Cardiac muscle cell (in vitro differentiated cells and primary cell): ENCODE measurements around the gene NKX1-2. TPM values are rescaled to one million over a fixed set of nuclear protein-coding genes. Genes with fewer than 3 reads are reported as not detected.

Experiments used
- DNase-seq, 2 donors: peaks; one replicate each; pipeline versions ENCODE4 v3.0.0 to v3.0.0-alpha.2; 2010 to 2017; ENCODE audit warnings: low read depth in 1 of 2, low spot score in 1 of 2
- H3K27ac ChIP-seq: fragments of 200-600 bp; sonication (generic); 2 replicates; pipeline ENCODE4 v1.5.1; 2016
- H3K27me3 ChIP-seq: fragments of 200-600 bp; sonication (generic); 2 replicates; pipeline ENCODE4 v1.6.0; 2016; ENCODE audit warnings: control low read depth
- H3K36me3 ChIP-seq: fragments of 200-600 bp; sonication (generic); 2 replicates; pipeline ENCODE4 v1.5.1; 2016; ENCODE audit warnings: control low read depth
- H3K4me1 ChIP-seq: fragments of 200-600 bp; sonication (generic); 2 replicates; pipeline ENCODE4 v1.8.1; 2017; ENCODE audit warnings: low read depth, mild to moderate bottlenecking, mixed run types
- H3K4me3 ChIP-seq: fragments of 200-600 bp; sonication (generic); 2 replicates; pipeline ENCODE4 v1.5.1; 2016; ENCODE audit warnings: mild to moderate bottlenecking
- H3K9me3 ChIP-seq: fragments of 200-600 bp; sonication (generic); 2 replicates; pipeline ENCODE4 v1.5.1; 2017; ENCODE audit warnings: low read depth, mild to moderate bottlenecking, control low read depth
- polyA plus RNA-seq: library from polyadenylated mRNA; unstranded; fragments of >200 nt; fragmentation: Nextera tagmentation; extraction: Ambion mirVana; gene quantifications from 2 replicates; pipeline ENCODE4 v1.2.1, GENCODE V29; 2016
- total RNA-seq: library from RNA; depleted of rRNA; stranded (reverse); fragments of >200 nt; gene quantifications from 2 replicates; pipeline ENCODE4 v1.2.3, GENCODE V29; 2016
- TF ChIP-seq, protein P1 (sequence below): IDR thresholded peaks from 2 replicates; pipeline ENCODE4 v1.5.1; 2012; ENCODE audit warnings: low read depth, mild to moderate bottlenecking, low read length

NKX1-2 gene
- total and polyA plus RNA-seq, 2 experiments from 2014 or later: 0.33 TPM; not detected in 1

DNA sequence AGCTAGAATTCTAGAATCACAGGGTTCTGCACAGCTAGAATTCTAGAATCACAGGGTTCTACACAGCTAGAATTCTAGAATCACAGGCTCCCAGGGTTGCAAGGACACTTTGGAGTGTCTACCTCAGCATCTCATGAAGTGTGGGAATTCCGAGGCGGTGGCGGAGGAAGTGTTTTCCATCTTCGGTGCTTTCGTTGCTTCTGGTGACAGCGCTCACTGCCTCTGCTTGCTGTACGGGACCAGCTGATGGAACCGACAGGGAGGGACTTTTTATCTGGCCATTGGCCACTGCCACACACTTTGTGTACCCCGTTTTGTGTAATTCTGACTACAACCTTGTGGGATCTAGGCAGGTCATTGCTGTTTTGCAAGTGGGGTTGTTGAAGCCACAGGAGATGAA is 41.3 kb upstream of the NKX1-2 start:
- H3K4me3 ChIP-seq: no peak overlapping the region
- H3K36me3 ChIP-seq: no peaks in the 10 kb centered on the region
- no peak for DNase-seq
- peaks cover 13% of the 10 kb centered on the region for H3K4me1 ChIP-seq
- H3K27me3 ChIP-seq: no peaks in the 10 kb centered on the region
- TF ChIP-seq, protein P1, sequence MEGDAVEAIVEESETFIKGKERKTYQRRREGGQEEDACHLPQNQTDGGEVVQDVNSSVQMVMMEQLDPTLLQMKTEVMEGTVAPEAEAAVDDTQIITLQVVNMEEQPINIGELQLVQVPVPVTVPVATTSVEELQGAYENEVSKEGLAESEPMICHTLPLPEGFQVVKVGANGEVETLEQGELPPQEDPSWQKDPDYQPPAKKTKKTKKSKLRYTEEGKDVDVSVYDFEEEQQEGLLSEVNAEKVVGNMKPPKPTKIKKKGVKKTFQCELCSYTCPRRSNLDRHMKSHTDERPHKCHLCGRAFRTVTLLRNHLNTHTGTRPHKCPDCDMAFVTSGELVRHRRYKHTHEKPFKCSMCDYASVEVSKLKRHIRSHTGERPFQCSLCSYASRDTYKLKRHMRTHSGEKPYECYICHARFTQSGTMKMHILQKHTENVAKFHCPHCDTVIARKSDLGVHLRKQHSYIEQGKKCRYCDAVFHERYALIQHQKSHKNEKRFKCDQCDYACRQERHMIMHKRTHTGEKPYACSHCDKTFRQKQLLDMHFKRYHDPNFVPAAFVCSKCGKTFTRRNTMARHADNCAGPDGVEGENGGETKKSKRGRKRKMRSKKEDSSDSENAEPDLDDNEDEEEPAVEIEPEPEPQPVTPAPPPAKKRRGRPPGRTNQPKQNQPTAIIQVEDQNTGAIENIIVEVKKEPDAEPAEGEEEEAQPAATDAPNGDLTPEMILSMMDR: no peak
- H3K27ac ChIP-seq: no peak overlapping the region
- H3K9me3 ChIP-seq: no peaks in the 10 kb centered on the region

DNA sequence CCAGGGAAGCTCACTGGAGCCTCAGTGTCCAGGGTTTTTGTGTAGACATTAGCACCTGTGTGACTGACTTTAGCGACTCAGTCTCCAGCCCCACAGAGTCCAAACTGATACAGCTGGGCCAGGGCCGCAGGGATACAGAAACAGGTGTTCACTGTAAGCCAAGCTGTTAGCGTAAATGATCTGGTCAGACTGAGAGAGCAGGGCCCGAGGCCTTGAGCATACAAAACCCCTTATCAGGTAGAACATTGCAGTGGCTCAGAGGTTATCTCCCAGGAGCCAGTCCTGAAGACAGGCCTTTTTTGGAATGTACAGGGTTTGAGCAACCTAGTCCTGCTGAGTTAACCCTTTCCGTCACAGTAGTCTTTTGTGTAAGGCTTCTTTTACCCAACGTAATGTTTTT is 36.8 kb upstream of the NKX1-2 start:
- TF ChIP-seq, protein P1: no peak
- no peak overlapping the region for H3K27ac ChIP-seq
- H3K36me3 ChIP-seq: no peaks in the 10 kb centered on the region
- no peaks in the 10 kb centered on the region for H3K9me3 ChIP-seq
- no peak overlapping the region for H3K4me3 ChIP-seq
- no peaks in the 10 kb centered on the region for H3K27me3 ChIP-seq
- no peak for DNase-seq
- no peaks in the 10 kb centered on the region for H3K4me1 ChIP-seq

DNA sequence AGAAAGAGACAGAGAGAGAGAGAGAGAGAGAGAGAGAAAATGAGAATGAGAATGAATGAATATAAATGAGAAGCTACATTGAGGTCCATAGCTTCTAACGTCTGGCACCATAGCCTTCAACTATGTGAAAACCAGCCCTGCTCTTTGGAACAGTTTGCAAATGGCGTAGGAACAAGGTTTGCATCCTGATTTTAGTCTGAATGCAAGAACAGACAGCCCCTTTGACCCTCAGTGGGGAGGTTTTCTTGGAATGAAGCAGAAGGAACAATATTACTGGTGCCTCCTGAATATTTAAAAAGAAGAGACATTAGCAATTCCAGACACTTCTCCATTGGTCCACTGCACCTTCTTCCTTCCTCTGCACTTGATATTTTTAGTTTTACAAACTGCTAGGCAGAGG is 34.8 kb upstream of the NKX1-2 start:
- Histone ChIP-seq H3K4me3 (no peak overlapping the region), H3K9me3 (no peaks in the 10 kb centered on the region), H3K27ac (no peak overlapping the region), H3K4me1 (no peaks in the 10 kb centered on the region), H3K27me3 (no peaks in the 10 kb centered on the region), H3K36me3 (no peaks in the 10 kb centered on the region)
- no peak for DNase-seq
- TF ChIP-seq, protein P1: no peak

DNA sequence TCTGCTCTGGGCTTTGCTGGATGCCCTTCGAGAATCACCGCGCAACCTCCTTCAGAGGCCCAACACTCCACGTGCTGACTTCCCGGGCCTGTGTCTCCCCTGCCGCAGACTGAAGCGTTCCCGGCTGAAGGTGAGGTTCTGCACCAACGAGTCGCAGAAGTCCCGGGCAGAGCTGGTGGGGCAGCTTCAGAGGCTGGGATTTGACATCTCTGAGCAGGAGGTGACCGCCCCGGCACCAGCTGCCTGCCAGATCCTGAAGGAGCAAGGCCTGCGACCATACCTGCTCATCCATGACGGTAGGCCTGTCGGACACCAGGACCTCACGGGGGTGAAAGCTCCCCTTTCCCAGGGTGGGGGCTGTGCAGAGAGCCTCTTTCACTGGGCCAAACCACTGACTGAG is 34.2 kb upstream of the NKX1-2 start:
- Histone ChIP-seq H3K27ac (no peak overlapping the region), H3K36me3 (no peaks in the 10 kb centered on the region), H3K4me3 (no peak overlapping the region), H3K27me3 (no peaks in the 10 kb centered on the region), H3K9me3 (no peaks in the 10 kb centered on the region), H3K4me1 (no peaks in the 10 kb centered on the region)
- TF ChIP-seq, protein P1: no peak
- DNase-seq: no peak

DNA sequence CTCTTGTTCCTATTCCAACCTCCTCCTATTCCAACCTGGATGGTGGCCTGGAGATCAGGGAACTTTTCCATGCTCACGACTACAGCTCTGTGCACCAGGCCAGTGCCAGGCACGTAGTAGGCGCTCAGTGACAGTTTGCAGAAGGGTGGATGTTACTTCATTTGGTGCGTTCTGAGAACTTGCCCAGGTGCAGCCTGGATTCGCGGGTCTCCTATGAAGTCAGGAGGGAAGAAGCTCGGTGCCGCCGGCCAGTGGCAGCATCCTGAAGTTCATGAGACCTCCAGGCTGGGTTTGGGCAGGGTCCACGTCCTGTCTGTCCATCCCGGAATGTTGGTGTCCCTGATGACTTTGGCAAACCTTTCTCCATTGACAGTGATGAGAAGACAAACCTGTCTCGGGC is 33.0 kb upstream of the NKX1-2 start:
- H3K27me3 ChIP-seq: no peaks in the 10 kb centered on the region
- TF ChIP-seq, protein P1: no peak
- H3K36me3 ChIP-seq: no peaks in the 10 kb centered on the region
- H3K9me3 ChIP-seq: no peaks in the 10 kb centered on the region
- no peak for DNase-seq
- no peak overlapping the region for H3K27ac ChIP-seq
- H3K4me1 ChIP-seq: no peaks in the 10 kb centered on the region
- no peak overlapping the region for H3K4me3 ChIP-seq
